IPS-20b (cell line): ENCODE data around the gene RUNX2.

ENCODE experiments used
- H3K27ac ChIP-seq: one replicate; pipeline ENCODE4 v1.5.1; 2013; ENCODE audit warnings: low read length
- H3K27me3 ChIP-seq: 2 replicates; pipeline ENCODE4 v1.6.1; 2013; ENCODE audit warnings: mild to moderate bottlenecking, low read length, inconsistent platforms; ENCODE audit not compliant: insufficient read depth
- H3K36me3 ChIP-seq: 2 replicates; pipeline ENCODE4 v1.6.1; 2013; ENCODE audit warnings: low read depth, mild to moderate bottlenecking, inconsistent platforms, low read length, moderate library complexity; ENCODE audit not compliant: insufficient read depth
- H3K4me1 ChIP-seq: 2 replicates; pipeline ENCODE4 v1.6.1; 2013; ENCODE audit warnings: mild to moderate bottlenecking, control low read depth, inconsistent platforms, low read length, moderate library complexity; ENCODE audit not compliant: insufficient read depth
- H3K4me3 ChIP-seq: 2 replicates; pipeline ENCODE4 v1.5.1; 2013; ENCODE audit warnings: mild to moderate bottlenecking, low read length, inconsistent platforms
- H3K9ac ChIP-seq: 2 replicates; pipeline ENCODE4 v1.6.1; 2013; ENCODE audit warnings: low read depth, mild to moderate bottlenecking, inconsistent platforms, low read length, moderate library complexity
- H3K9me3 ChIP-seq: 2 replicates; pipeline ENCODE4 v1.6.1; 2013; ENCODE audit warnings: mild to moderate bottlenecking, low read depth, low read length, inconsistent platforms; ENCODE audit not compliant: insufficient read depth

Gene RUNX2

GRCh38 chr6:45630314-45630713, 302.2 kb downstream of the RUNX2 start:
- H3K9me3 ChIP-seq: no peaks in the 10 kb centered on the region
- no peak overlapping the region for H3K9ac ChIP-seq
- H3K36me3 ChIP-seq: no peaks in the 10 kb centered on the region
- no peak overlapping the region for H3K4me3 ChIP-seq
- no peak overlapping the region for H3K27ac ChIP-seq
- no peaks in the 10 kb centered on the region for H3K27me3 ChIP-seq
- H3K4me1 ChIP-seq: no peaks in the 10 kb centered on the region

- Histone ChIP-seq H3K27ac (no peak overlapping the region), H3K36me3 (no peaks in the 10 kb centered on the region), H3K4me3 (no peak overlapping the region)
These were observed 302.7 kb downstream of the RUNX2 start for GRCh38 chr6:45630801-45631200.

GRCh38 chr6:45631396-45631795, 303.3 kb downstream of the RUNX2 start:
- no peaks in the 10 kb centered on the region for H3K4me1 ChIP-seq
- no peaks in the 10 kb centered on the region for H3K9me3 ChIP-seq
- no peaks in the 10 kb centered on the region for H3K27me3 ChIP-seq
- no peaks in the 10 kb centered on the region for H3K36me3 ChIP-seq
- no peak overlapping the region for H3K27ac ChIP-seq
- no peak overlapping the region for H3K9ac ChIP-seq
- H3K4me3 ChIP-seq: no peak overlapping the region

More at GRCh38 chr6:45630801-45631200, 302.7 kb downstream of the RUNX2 start:
- Histone ChIP-seq H3K27me3 (no peaks in the 10 kb centered on the region), H3K9me3 (no peaks in the 10 kb centered on the region), H3K9ac (no peak overlapping the region), H3K4me1 (no peaks in the 10 kb centered on the region)

GRCh38 chr6:45633272-45633908, 305.3 kb downstream of the RUNX2 start:
- H3K9me3 ChIP-seq: no peaks in the 10 kb centered on the region

GRCh38 chr6:45634231-45634630, 306.1 kb downstream of the RUNX2 start:
- H3K4me3 ChIP-seq: no peak overlapping the region
- no peak overlapping the region for H3K27ac ChIP-seq
- H3K9me3 ChIP-seq: no peaks in the 10 kb centered on the region
- no peaks in the 10 kb centered on the region for H3K36me3 ChIP-seq
- H3K27me3 ChIP-seq: no peaks in the 10 kb centered on the region
- H3K9ac ChIP-seq: no peak overlapping the region
- no peaks in the 10 kb centered on the region for H3K4me1 ChIP-seq

More at GRCh38 chr6:45633272-45633908, 305.3 kb downstream of the RUNX2 start:
- Histone ChIP-seq H3K36me3 (no peaks in the 10 kb centered on the region), H3K9ac (no peak overlapping the region), H3K27ac (no peak overlapping the region), H3K4me1 (no peaks in the 10 kb centered on the region), H3K4me3 (no peak overlapping the region), H3K27me3 (no peaks in the 10 kb centered on the region)

GRCh38 chr6:45635284-45635867, 307.2 kb downstream of the RUNX2 start:
- H3K36me3 ChIP-seq: no peaks in the 10 kb centered on the region
- H3K4me1 ChIP-seq: no peaks in the 10 kb centered on the region
- no peaks in the 10 kb centered on the region for H3K27me3 ChIP-seq
- H3K27ac ChIP-seq: no peak overlapping the region
- no peaks in the 10 kb centered on the region for H3K9me3 ChIP-seq
- no peak overlapping the region for H3K9ac ChIP-seq
- H3K4me3 ChIP-seq: no peak overlapping the region

- Histone ChIP-seq H3K4me3 (no peak overlapping the region), H3K27me3 (no peaks in the 10 kb centered on the region), H3K9ac (no peak overlapping the region), H3K4me1 (no peaks in the 10 kb centered on the region), H3K9me3 (no peaks in the 10 kb centered on the region), H3K36me3 (no peaks in the 10 kb centered on the region), H3K27ac (no peak overlapping the region)
These were observed 308.9 kb downstream of the RUNX2 start for GRCh38 chr6:45637056-45637455.

- no peaks in the 10 kb centered on the region for H3K9me3 ChIP-seq
- H3K4me1 ChIP-seq: no peaks in the 10 kb centered on the region
- H3K4me3 ChIP-seq: no peak overlapping the region
- H3K9ac ChIP-seq: no peak overlapping the region
- H3K27ac ChIP-seq: no peak overlapping the region
- H3K36me3 ChIP-seq: no peaks in the 10 kb centered on the region
- H3K27me3 ChIP-seq: no peaks in the 10 kb centered on the region
These were observed 309.6 kb downstream of the RUNX2 start for GRCh38 chr6:45637611-45638257.

GRCh38 chr6:45640081-45640491, 312.0 kb downstream of the RUNX2 start:
- peaks cover 11% of the 10 kb centered on the region; the same call in 1 of the 2 replicates for H3K27me3 ChIP-seq
- H3K27ac ChIP-seq: no peak overlapping the region
- peaks cover 6% of the 10 kb centered on the region; the same call in 1 of the 2 replicates for H3K4me1 ChIP-seq
- no peaks in the 10 kb centered on the region for H3K9me3 ChIP-seq
- H3K9ac ChIP-seq: no peak overlapping the region
- no peak overlapping the region for H3K4me3 ChIP-seq
- no peaks in the 10 kb centered on the region for H3K36me3 ChIP-seq

GRCh38 chr6:45640811-45641210, 312.7 kb downstream of the RUNX2 start:
- Histone ChIP-seq H3K4me1 (peaks cover 8% of the 10 kb centered on the region; the same call in 1 of the 2 replicates), H3K9ac (no peak overlapping the region), H3K27me3 (peaks cover 11% of the 10 kb centered on the region; the same call in 1 of the 2 replicates), H3K27ac (no peak overlapping the region), H3K9me3 (no peaks in the 10 kb centered on the region), H3K4me3 (no peak overlapping the region), H3K36me3 (no peaks in the 10 kb centered on the region)

- peaks cover 11% of the 10 kb centered on the region; the same call in 1 of the 2 replicates for H3K27me3 ChIP-seq
- no peak overlapping the region for H3K9ac ChIP-seq
- H3K4me1 ChIP-seq: peaks cover 8% of the 10 kb centered on the region; the same call in 1 of the 2 replicates
These were observed 314.4 kb downstream of the RUNX2 start for GRCh38 chr6:45642331-45643125.

More at GRCh38 chr6:45642331-45643125, 314.4 kb downstream of the RUNX2 start:
- Histone ChIP-seq H3K36me3 (no peaks in the 10 kb centered on the region), H3K4me3 (no peak overlapping the region), H3K27ac (no peak overlapping the region), H3K9me3 (no peaks in the 10 kb centered on the region)
